ENCODE results near the gene MYH6.

MYH6 gene

GRCh38 chr14:23356662-23357061, 51.4 kb downstream of the MYH6 start:
- H3K9ac ChIP-seq (ENCODE audit: low read length), result no peak overlapping the region
- peaks cover 5% of the 10 kb centered on the region for H3K79me1 ChIP-seq (ENCODE audit: low read length)
- no peak overlapping the region for H2BK12ac ChIP-seq (ENCODE audit: low read length)
- H3K4me3 ChIP-seq (ENCODE audit: low read depth, low read length), result no peak overlapping the region
- H3K4me1 ChIP-seq (ENCODE audit: control insufficient read depth in 1 of 2, insufficient read depth in 2 of 2, low read length in 2 of 2), result peaks cover 6 to 15% of the 10 kb centered on the region in 2 experiments
- H3K4me2 ChIP-seq (ENCODE audit: low read length), result no peak overlapping the region
- H3K23ac ChIP-seq (ENCODE audit: low read length), result no peak overlapping the region
- no peak overlapping the region for H2BK5ac ChIP-seq (ENCODE audit: low read depth, low read length, poor library complexity)
- H3K27me3 ChIP-seq (ENCODE audit: insufficient read depth, low read length), result no peaks in the 10 kb centered on the region
- no peak overlapping the region for H4K12ac ChIP-seq (ENCODE audit: low read depth, low read length)
- H3K36me3 ChIP-seq (ENCODE audit: control insufficient read depth in 1 of 2, insufficient read depth in 2 of 2, low read length in 2 of 2), result peaks cover 35 to 43% of the 10 kb centered on the region in 2 experiments
- no peak overlapping the region for H3K4ac ChIP-seq (ENCODE audit: low read depth, low read length)
- H4K91ac ChIP-seq (ENCODE audit: low read depth, low read length), result no peak overlapping the region
- H4K8ac ChIP-seq (ENCODE audit: low read depth, low read length), result no peak overlapping the region
- H3K14ac ChIP-seq (ENCODE audit: low read length), result no peak overlapping the region
- WGBS (ENCODE audit: extremely low coverage, insufficient coverage, insufficient read length), result no CpG with 5 or more reads among the region's 4 CpGs
- H3K79me2 ChIP-seq (ENCODE audit: control insufficient read depth, insufficient read depth, low read length, poor library complexity), result no peaks in the 10 kb centered on the region
- no peak overlapping the region for H3K18ac ChIP-seq (ENCODE audit: low read length)
- H2AFZ ChIP-seq (ENCODE audit: insufficient read depth, low read length, poor library complexity), result no peak overlapping the region
- DNase-seq, result no peak
- no peak overlapping the region for H2AK5ac ChIP-seq (ENCODE audit: low read length)
- no peaks in the 10 kb centered on the region for H3K9me3 ChIP-seq (ENCODE audit: insufficient read depth, low read depth, low read length)
- H3K27ac ChIP-seq (ENCODE audit: low read depth, low read length), result no peak overlapping the region
- H2BK120ac ChIP-seq (ENCODE audit: insufficient read depth, low read length, poor library complexity), result no peak overlapping the region

- H4K8ac ChIP-seq (ENCODE audit: low read depth, low read length), result no peak overlapping the region
- H2AFZ ChIP-seq (ENCODE audit: insufficient read depth, low read length, poor library complexity), result no peak overlapping the region
- no peak overlapping the region for H2BK5ac ChIP-seq (ENCODE audit: low read depth, low read length, poor library complexity)
- H3K4ac ChIP-seq (ENCODE audit: low read depth, low read length), result no peak overlapping the region
- no peak for DNase-seq
- H3K4me2 ChIP-seq (ENCODE audit: low read length), result no peak overlapping the region
- H2BK120ac ChIP-seq (ENCODE audit: insufficient read depth, low read length, poor library complexity), result no peak overlapping the region
- H4K91ac ChIP-seq (ENCODE audit: low read depth, low read length), result no peak overlapping the region
- H3K4me3 ChIP-seq (ENCODE audit: low read depth, low read length), result no peak overlapping the region
- H4K12ac ChIP-seq (ENCODE audit: low read depth, low read length), result no peak overlapping the region
- no peak overlapping the region for H2AK5ac ChIP-seq (ENCODE audit: low read length)
- H3K9ac ChIP-seq (ENCODE audit: low read length), result no peak overlapping the region
- H3K27me3 ChIP-seq (ENCODE audit: insufficient read depth, low read length), result peaks cover 2% of the 10 kb centered on the region
- H3K36me3 ChIP-seq (ENCODE audit: control insufficient read depth in 1 of 2, insufficient read depth in 2 of 2, low read length in 2 of 2), result peaks cover 35 to 43% of the 10 kb centered on the region in 2 experiments
- no peak overlapping the region for H2BK12ac ChIP-seq (ENCODE audit: low read length)
- H3K9me3 ChIP-seq (ENCODE audit: insufficient read depth, low read depth, low read length), result no peaks in the 10 kb centered on the region
- no peak overlapping the region for H3K14ac ChIP-seq (ENCODE audit: low read length)
- H3K79me1 ChIP-seq (ENCODE audit: low read length), result peaks cover 5% of the 10 kb centered on the region
- no peak overlapping the region for H3K23ac ChIP-seq (ENCODE audit: low read length)
- H3K27ac ChIP-seq (ENCODE audit: low read depth, low read length), result no peak overlapping the region
- WGBS (ENCODE audit: extremely low coverage, insufficient coverage, insufficient read length), result no CpG with 5 or more reads among the region's 6 CpGs
- H3K18ac ChIP-seq (ENCODE audit: low read length), result no peak overlapping the region
- H3K4me1 ChIP-seq (ENCODE audit: control insufficient read depth in 1 of 2, insufficient read depth in 2 of 2, low read length in 2 of 2), result peaks cover 6 to 15% of the 10 kb centered on the region in 2 experiments
- H3K79me2 ChIP-seq (ENCODE audit: control insufficient read depth, insufficient read depth, low read length, poor library complexity), result no peaks in the 10 kb centered on the region
These were observed 52.1 kb downstream of the MYH6 start for GRCh38 chr14:23355871-23356435.

GRCh38 chr14:23354990-23355389, 53.1 kb downstream of the MYH6 start:
- DNase-seq, result no peak
- peaks cover 5% of the 10 kb centered on the region for H3K79me1 ChIP-seq (ENCODE audit: low read length)
- WGBS (ENCODE audit: extremely low coverage, insufficient coverage, insufficient read length), result no CpG with 5 or more reads among the region's 6 CpGs

DNA sequence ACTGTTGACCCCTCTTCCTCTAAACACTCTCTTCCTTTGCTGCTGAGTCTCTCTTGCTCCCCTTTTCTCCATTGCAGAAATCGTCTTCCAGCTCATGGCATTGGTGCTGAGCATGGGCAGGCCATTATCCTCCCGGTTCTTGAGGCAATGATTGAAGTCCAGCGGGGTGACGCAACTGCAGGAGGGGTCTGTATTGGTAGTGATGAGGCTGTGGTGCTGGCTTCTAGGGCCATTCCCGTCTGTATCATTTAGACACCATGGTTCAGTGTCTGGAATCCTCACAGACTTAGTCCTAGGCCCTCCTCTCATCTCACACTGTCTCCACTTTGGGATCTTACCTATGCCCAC, 54.7 kb downstream of the MYH6 start:
- WGBS (ENCODE audit: extremely low coverage, insufficient coverage, insufficient read length), result no CpG with 5 or more reads among the region's 5 CpGs
- Histone ChIP-seq H3K4me3 (ENCODE audit: low read depth, low read length) (no peak overlapping the region), H3K4ac (ENCODE audit: low read depth, low read length) (no peak overlapping the region), H4K8ac (ENCODE audit: low read depth, low read length) (peak overlapping the region; percentile 3), H3K27me3 (ENCODE audit: insufficient read depth, low read length) (peaks cover 2% of the 10 kb centered on the region), H3K23ac (ENCODE audit: low read length) (no peak overlapping the region), H2AK5ac (ENCODE audit: low read length) (peak overlapping the region; percentile 3), H4K91ac (ENCODE audit: low read depth, low read length) (no peak overlapping the region), H3K4me1 (ENCODE audit: control insufficient read depth in 1 of 2, insufficient read depth in 2 of 2, low read length in 2 of 2) (peaks cover 6 to 13% of the 10 kb centered on the region in 2 experiments), H3K9me3 (ENCODE audit: insufficient read depth, low read depth, low read length) (peaks cover 2% of the 10 kb centered on the region), H2BK5ac (ENCODE audit: low read depth, low read length, poor library complexity) (no peak overlapping the region), H3K27ac (ENCODE audit: low read depth, low read length) (no peak overlapping the region), H3K9ac (ENCODE audit: low read length) (no peak overlapping the region), H2AFZ (ENCODE audit: insufficient read depth, low read length, poor library complexity) (no peak overlapping the region), H3K14ac (ENCODE audit: low read length) (no peak overlapping the region), H3K79me2 (ENCODE audit: control insufficient read depth, insufficient read depth, low read length, poor library complexity) (no peaks in the 10 kb centered on the region), H2BK120ac (ENCODE audit: insufficient read depth, low read length, poor library complexity) (no peak overlapping the region), H2BK12ac (ENCODE audit: low read length) (no peak overlapping the region), H3K36me3 (ENCODE audit: control insufficient read depth in 1 of 2, insufficient read depth in 2 of 2, low read length in 2 of 2) (peaks cover 12 to 20% of the 10 kb centered on the region in 2 experiments), H3K4me2 (ENCODE audit: low read length) (no peak overlapping the region), H3K18ac (ENCODE audit: low read length) (no peak overlapping the region), H4K12ac (ENCODE audit: low read depth, low read length) (no peak overlapping the region), H3K79me1 (ENCODE audit: low read length) (peaks cover 5% of the 10 kb centered on the region)
- DNase-seq, result no peak

More at GRCh38 chr14:23354990-23355389, 53.1 kb downstream of the MYH6 start:
- Histone ChIP-seq H2AK5ac (ENCODE audit: low read length) (no peak overlapping the region), H2BK5ac (ENCODE audit: low read depth, low read length, poor library complexity) (no peak overlapping the region), H3K4me3 (ENCODE audit: low read depth, low read length) (no peak overlapping the region), H3K27ac (ENCODE audit: low read depth, low read length) (no peak overlapping the region), H3K79me2 (ENCODE audit: control insufficient read depth, insufficient read depth, low read length, poor library complexity) (no peaks in the 10 kb centered on the region), H3K9ac (ENCODE audit: low read length) (no peak overlapping the region), H2AFZ (ENCODE audit: insufficient read depth, low read length, poor library complexity) (no peak overlapping the region), H3K14ac (ENCODE audit: low read length) (no peak overlapping the region), H3K4me1 (ENCODE audit: control insufficient read depth in 1 of 2, insufficient read depth in 2 of 2, low read length in 2 of 2) (peaks cover 6 to 13% of the 10 kb centered on the region in 2 experiments), H3K27me3 (ENCODE audit: insufficient read depth, low read length) (peaks cover 2% of the 10 kb centered on the region), H3K36me3 (ENCODE audit: control insufficient read depth in 1 of 2, insufficient read depth in 2 of 2, low read length in 2 of 2) (peaks cover 26 to 34% of the 10 kb centered on the region in 2 experiments), H4K8ac (ENCODE audit: low read depth, low read length) (no peak overlapping the region), H3K9me3 (ENCODE audit: insufficient read depth, low read depth, low read length) (no peaks in the 10 kb centered on the region), H4K12ac (ENCODE audit: low read depth, low read length) (no peak overlapping the region), H4K91ac (ENCODE audit: low read depth, low read length) (no peak overlapping the region), H3K18ac (ENCODE audit: low read length) (no peak overlapping the region), H3K23ac (ENCODE audit: low read length) (no peak overlapping the region), H3K4ac (ENCODE audit: low read depth, low read length) (no peak overlapping the region), H2BK12ac (ENCODE audit: low read length) (no peak overlapping the region), H2BK120ac (ENCODE audit: insufficient read depth, low read length, poor library complexity) (no peak overlapping the region), H3K4me2 (ENCODE audit: low read length) (no peak overlapping the region)

Data from trophoblast cell (in vitro differentiated cells and primary cell).